ENCODE results near the gene IFT172. TPM values are rescaled to one million over a fixed set of nuclear protein-coding genes. Genes with fewer than 3 reads are reported as not detected.

IFT172 gene
- total RNA-seq, 2 experiments from 2014 or later, result 13.9 to 26.8 TPM

DNA sequence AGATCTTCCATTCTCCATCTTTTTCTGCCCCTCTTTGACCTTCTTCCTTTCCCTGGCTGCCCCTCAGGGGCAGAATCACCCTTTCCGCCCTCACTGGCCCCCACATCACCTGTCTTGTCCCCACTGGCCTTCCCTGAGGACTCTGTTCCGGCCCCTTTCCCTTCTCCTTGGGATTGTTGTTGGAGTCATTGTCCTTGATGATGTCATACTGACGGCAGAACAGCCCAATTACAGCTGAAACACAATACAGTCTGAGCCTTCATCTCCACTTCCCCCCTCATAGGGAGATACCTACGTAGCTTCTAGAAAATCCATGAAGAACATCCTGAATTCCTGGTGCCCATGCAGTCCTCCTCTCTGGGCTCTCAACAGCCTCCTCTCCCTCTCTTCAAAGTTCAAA is 3.0 kb upstream of the IFT172 start:
- no peaks in the 10 kb centered on the region for H3K9me2 ChIP-seq (ENCODE audit: insufficient read depth, low read length)
- no peaks in the 10 kb centered on the region for H3K79me2 ChIP-seq (ENCODE audit: insufficient read depth, low read depth, low read length)
- no TSS peak for BruUV-seq (replicated peaks)
- no peak for TF ChIP-seq EZH2phosphoT487 (IDR thresholded peaks at IDR 0.05; ENCODE audit: borderline replicate concordance, low read depth, low read length)
- TF ChIP-seq CTCF (conservative IDR thresholded peaks at IDR 0.05; ENCODE audit: low read length), result no peak
- no peak for DNase-seq (ENCODE audit: low spot score)
- no peak overlapping the region for H2AFZ ChIP-seq (ENCODE audit: low read length)
- no peaks in the 10 kb centered on the region for H3K9me3 ChIP-seq (ENCODE audit: low read length)
- ChIA-PET POLR2A (no interaction called here), CTCF (ENCODE audit: unreplicated experiment) (no interaction called here)
- H3K27ac ChIP-seq (ENCODE audit: low read depth, low read length, poor library complexity, severe bottlenecking), result no peak overlapping the region
- H3K4me1 ChIP-seq (ENCODE audit: insufficient read depth, low read length, poor library complexity, severe bottlenecking), result peaks cover 11% of the 10 kb centered on the region
- H3K4me2 ChIP-seq (ENCODE audit: low read length), result no peak overlapping the region
- no peaks in the 10 kb centered on the region for H3K36me3 ChIP-seq (ENCODE audit: insufficient read depth, low read length)
- H4K20me1 ChIP-seq (ENCODE audit: insufficient read depth, low read length), result no peaks in the 10 kb centered on the region
- intact Hi-C loops (cut with micrococcal nuclease; ENCODE audit: unreplicated experiment), result no loop called here
- H3K4me3 ChIP-seq (ENCODE audit: low read depth, low read length, poor library complexity, severe bottlenecking), result no peak overlapping the region

GRCh38 chr2:27489118-27489497 is 435 bp downstream of the IFT172 start:
- no peaks in the 10 kb centered on the region for H3K9me2 ChIP-seq (ENCODE audit: insufficient read depth, low read length)
- TF ChIP-seq EZH2phosphoT487 (IDR thresholded peaks at IDR 0.05; ENCODE audit: borderline replicate concordance, low read depth, low read length) (no peak), CTCF (conservative IDR thresholded peaks at IDR 0.05; ENCODE audit: low read length) (peak; percentile 45)
- CTCF ChIA-PET (ENCODE audit: unreplicated experiment), result no interaction called here
- POLR2A ChIA-PET, result interaction anchor here (0.7 to 1.2 kb wide), 2 partner anchors 9 to 32 kb away, joined by 3 read pairs; no protein-coding TSS in a partner anchor
- no peak overlapping the region for H3K27ac ChIP-seq (ENCODE audit: low read depth, low read length, poor library complexity, severe bottlenecking)
- H3K36me3 ChIP-seq (ENCODE audit: insufficient read depth, low read length), result no peaks in the 10 kb centered on the region
- DNase-seq (ENCODE audit: low spot score), result peak; percentile 50
- H3K9me3 ChIP-seq (ENCODE audit: low read length), result no peaks in the 10 kb centered on the region
- H3K4me2 ChIP-seq (ENCODE audit: low read length), result peak overlapping the region; percentile 81
- peaks cover 20% of the 10 kb centered on the region for H3K4me1 ChIP-seq (ENCODE audit: insufficient read depth, low read length, poor library complexity, severe bottlenecking)
- no TSS peak for BruUV-seq (replicated peaks)
- H3K4me3 ChIP-seq (ENCODE audit: low read depth, low read length, poor library complexity, severe bottlenecking), result peak overlapping the region; percentile 72
- intact Hi-C loops (cut with micrococcal nuclease; ENCODE audit: unreplicated experiment), result no loop called here
- peak overlapping the region; percentile 70 for H2AFZ ChIP-seq (ENCODE audit: low read length)
- no peaks in the 10 kb centered on the region for H4K20me1 ChIP-seq (ENCODE audit: insufficient read depth, low read length)
- no peaks in the 10 kb centered on the region for H3K79me2 ChIP-seq (ENCODE audit: insufficient read depth, low read depth, low read length)

- ChIA-PET POLR2A (interaction anchor here (0.5 to 1.0 kb wide), 3 partner anchors 8 to 19 kb away, joined by 3 read pairs; no protein-coding TSS in a partner anchor), CTCF (ENCODE audit: unreplicated experiment) (no interaction called here)
- Histone ChIP-seq H3K79me2 (ENCODE audit: insufficient read depth, low read depth, low read length) (no peaks in the 10 kb centered on the region), H3K4me1 (ENCODE audit: insufficient read depth, low read length, poor library complexity, severe bottlenecking) (peaks cover 20% of the 10 kb centered on the region), H3K27ac (ENCODE audit: low read depth, low read length, poor library complexity, severe bottlenecking) (no peak overlapping the region), H3K4me3 (ENCODE audit: low read depth, low read length, poor library complexity, severe bottlenecking) (no peak overlapping the region), H3K9me2 (ENCODE audit: insufficient read depth, low read length) (no peaks in the 10 kb centered on the region), H3K4me2 (ENCODE audit: low read length) (peak overlapping the region; percentile 47), H2AFZ (ENCODE audit: low read length) (no peak overlapping the region), H3K36me3 (ENCODE audit: insufficient read depth, low read length) (peaks cover 5% of the 10 kb centered on the region; the same call in 1 of the 2 replicates), H3K9me3 (ENCODE audit: low read length) (no peaks in the 10 kb centered on the region), H4K20me1 (ENCODE audit: insufficient read depth, low read length) (no peaks in the 10 kb centered on the region)
- no TSS peak for BruUV-seq (replicated peaks)
- peak; percentile 20 for DNase-seq (ENCODE audit: low spot score)
- intact Hi-C loops (cut with micrococcal nuclease; ENCODE audit: unreplicated experiment), result no loop called here
- TF ChIP-seq EZH2phosphoT487 (IDR thresholded peaks at IDR 0.05; ENCODE audit: borderline replicate concordance, low read depth, low read length) (no peak), CTCF (conservative IDR thresholded peaks at IDR 0.05; ENCODE audit: low read length) (no peak)
These were observed 4.0 kb downstream of the IFT172 start for GRCh38 chr2:27485496-27485895.

All from OCI-LY7 (cell line).